GM18517 (cell line): Measurements from ENCODE around the gene TMEM140.

Experiments
- ATAC-seq: cut with Tn5 transposase; IDR thresholded peaks from one replicate; pipeline ENCODE4 v1.9.1; 2021; ENCODE audit warnings: mild to moderate bottlenecking, moderate library complexity; ENCODE audit not compliant: unreplicated experiment

TMEM140 gene

GRCh38 chr7:135192914-135193536, 45.2 kb downstream of the TMEM140 start:
- no peak for ATAC-seq

DNA sequence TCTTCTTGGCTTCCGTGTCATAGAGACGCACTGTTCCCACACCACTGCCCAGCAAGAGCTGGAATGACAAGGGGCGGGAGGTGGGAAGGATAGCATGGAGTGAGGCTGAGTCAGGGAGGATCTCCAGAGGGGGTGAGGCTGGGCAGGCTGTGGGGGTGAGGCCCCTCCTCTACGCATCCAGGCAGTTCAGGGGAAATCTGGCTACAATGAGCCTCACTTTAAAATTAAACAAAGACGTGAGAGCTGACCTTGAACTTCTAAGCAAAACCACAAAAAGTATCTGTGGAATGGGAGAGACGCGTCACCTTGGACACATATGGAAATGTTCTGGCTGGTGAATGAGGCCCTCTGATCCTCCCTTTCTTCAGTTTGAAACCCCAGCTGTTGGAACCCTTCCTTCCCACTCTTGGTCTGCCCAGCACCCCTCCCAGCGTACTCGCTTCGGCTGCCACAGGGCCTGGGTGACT, 45.8 kb downstream of the TMEM140 start:
- ATAC-seq, result no peak

DNA sequence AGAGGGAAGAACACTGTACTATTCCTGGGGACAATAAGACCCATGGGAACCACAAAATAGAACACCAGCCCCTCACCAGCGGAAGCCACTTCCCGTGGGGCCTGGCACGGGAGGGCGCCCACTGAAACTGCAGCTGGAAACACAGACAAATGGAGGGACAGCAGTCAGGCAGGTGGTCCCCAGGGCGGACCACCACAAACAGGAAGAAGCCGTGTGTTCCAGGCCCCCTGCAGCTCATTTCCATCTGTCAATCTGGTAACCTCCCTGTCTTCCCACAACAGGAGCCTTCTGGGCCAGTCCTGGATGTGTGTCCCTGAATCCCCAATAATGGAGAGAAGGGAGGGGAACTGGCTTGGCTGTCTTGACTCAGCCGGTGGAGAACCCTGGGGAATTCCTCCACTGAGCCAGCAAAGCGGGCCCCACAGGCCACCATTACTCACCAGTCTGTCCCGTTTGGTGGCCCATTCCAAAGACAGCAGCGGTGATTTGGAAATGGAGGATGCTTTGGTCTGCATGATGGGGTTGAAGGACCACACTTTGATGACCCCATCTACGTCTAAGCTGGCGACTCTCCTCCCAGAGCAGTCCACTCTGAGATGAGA, 46.7 kb downstream of the TMEM140 start:
- no peak for ATAC-seq

- ATAC-seq, result no peak
These were observed 47.3 kb downstream of the TMEM140 start for GRCh38 chr7:135195156-135195555.

DNA sequence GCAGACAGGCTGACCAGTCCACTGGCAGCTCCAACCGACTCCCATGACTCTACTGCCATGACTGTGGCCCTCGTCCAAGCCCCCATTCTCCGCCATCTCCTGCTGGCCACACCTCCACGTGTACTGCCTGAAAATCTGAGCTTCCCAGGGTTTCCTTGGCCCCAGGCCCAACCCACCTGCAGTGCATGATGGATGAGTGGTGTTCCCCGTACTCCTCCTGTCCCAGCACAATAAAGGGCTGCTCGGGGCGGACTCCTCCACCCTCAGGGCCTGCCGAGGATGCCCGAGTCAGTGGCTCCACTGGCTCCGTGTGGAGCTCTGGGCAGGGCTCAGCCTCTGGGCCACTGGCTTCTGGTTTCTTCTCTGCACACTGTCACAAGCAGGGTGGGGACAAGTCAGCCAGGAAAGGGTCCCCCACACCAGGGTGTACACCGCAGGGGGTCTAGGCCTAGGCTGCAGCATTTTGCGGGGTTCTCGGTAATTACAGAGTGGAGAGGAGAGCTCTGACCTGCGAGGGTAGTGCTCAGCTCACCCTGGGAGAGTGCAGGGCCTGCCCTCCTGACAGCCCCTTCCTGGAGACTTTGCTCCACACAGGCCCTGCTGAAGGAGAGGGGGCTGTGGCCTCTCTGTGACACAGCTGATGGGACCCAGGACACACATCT, 48.2 kb downstream of the TMEM140 start:
- ATAC-seq, result no peak

DNA sequence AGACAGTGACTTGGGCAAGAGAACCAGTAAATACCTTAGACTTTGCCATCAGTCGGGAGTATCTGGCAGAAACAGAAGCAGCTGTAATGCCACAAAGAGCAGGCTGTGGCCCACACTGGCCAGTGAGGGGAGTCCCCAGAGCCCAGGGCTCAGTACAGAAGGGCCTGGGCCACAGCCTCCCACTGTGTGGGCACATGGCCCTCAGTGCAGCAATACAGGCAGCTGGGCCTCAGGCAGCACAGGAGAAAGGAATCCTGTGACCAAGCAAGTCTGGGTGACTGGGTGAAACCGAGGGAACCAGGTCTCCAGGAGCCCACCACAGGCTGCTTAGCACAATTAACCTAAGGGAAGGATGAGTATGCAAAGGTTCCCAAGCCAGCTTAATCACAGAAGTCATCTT, 49.5 kb downstream of the TMEM140 start:
- no peak for ATAC-seq

GRCh38 chr7:135197906-135198655, 50.2 kb downstream of the TMEM140 start:
- ATAC-seq, result no peak

DNA sequence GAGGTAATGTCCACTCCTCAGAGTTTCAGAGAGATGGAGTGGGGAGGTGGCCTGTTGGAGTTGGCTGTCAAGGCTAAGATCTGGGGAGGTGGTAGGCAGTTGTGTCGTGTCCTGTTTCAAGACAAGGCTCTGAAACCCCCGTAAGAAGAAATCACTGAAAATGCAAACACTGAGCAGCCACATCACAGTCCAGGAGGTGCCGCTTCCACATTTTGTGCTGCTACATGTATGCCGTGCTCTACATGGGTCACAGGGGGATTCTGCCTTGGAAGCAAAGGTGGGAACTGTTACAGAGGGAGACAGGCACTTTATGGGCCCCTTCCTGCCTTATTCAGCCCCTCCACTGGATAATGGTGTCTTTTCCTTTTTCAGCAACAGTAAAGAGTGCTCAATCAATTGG, 51.6 kb downstream of the TMEM140 start:
- ATAC-seq, result no peak

DNA sequence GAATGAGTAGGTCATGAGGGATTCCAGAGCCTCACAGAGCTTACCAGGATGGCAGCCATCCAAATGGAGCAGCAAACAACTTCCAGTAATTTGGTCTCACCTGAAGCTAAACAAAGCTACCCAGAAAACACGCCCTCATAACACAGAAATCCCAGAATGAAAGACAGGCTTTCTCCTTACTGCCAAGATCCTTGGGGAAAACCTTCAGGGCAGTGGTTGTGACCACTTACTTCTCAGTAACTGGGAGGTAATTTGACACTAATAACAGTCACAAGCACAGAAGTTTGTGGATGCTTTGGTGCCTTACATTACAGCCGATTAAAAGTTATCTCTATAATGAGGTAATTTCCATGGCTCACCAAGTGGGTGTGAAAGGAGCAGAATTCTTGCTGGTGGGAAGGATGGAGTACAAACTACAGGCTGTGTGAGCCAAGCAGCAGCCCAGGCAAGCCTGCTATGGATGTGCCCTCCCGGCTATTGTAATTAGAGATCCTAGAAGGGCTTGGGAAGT, 53.0 kb downstream of the TMEM140 start:
- no peak for ATAC-seq

- ATAC-seq, result no peak
These were observed 53.5 kb downstream of the TMEM140 start for GRCh38 chr7:135201350-135201749.

GRCh38 chr7:135204341-135204749, 56.5 kb downstream of the TMEM140 start:
- no peak for ATAC-seq

GRCh38 chr7:135204876-135205275, 57.0 kb downstream of the TMEM140 start:
- ATAC-seq, result no peak

GRCh38 chr7:135205850-135206249, 58.0 kb downstream of the TMEM140 start:
- ATAC-seq, result no peak

GRCh38 chr7:135206941-135207391, 59.1 kb downstream of the TMEM140 start:
- ATAC-seq, result peak; percentile 41

DNA sequence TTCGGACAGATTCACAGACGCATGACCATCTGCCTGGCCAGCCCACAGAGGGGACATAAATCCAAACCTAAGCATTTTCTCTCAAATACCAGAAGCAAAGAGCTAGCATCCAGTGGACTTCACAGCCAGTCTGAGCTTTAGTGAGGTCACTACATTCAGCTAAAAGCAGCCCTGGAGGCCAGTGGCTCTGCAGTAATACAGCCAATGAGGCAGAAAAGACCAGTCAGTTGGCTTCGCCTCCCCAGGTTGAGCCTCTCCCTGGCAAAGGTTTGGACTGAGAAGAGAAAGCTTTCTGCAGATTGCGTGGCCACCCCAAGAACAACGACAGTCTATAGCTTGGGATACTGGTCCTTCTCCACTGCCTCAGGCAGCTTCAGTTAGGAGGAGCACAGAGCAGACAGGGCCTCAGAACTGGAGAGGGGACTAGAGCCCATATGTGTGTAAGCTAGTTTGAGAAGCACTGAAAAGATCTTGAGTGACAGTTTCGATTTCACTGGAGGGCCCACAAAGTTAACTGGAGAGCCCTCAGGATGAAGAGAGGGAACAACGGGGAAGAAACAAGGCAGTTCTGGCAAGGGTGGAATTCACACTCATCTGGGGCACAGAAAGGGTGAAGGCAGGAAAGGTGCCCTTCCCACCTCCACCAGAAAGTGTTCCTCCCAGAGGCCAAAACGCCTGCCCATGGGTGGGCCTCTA, 59.7 kb downstream of the TMEM140 start:
- no peak for ATAC-seq

DNA sequence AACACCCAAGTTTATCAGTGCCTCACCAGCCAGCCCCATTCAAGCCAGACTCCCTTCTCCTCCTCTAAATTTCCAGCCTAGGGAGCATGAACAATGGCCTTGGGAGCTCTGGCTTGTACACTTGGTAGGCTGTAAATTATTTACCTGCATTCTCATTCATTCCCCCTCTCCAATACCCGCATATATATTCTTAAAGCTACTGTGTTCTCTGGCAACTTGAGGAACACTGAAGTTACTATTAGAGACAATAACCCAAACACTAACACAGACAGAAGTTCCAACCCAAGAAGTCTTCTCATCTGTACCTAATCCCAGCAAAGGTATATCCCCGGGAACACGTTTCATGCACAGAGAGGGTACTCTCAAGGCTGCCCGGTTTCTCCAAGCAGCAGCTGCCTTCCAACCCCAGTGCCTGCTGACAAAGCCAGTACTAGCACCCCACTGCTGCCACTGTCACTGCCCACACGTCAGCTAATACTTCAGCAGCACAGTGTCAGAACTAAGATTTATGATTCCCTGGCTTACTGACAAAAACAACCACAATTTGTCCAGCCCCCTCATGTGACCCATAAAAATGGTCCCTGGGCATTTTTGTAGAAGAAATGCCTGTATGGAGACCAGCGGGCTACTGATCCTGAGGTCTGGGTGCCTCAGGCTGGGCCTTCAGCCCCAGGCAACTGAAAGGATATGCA, 60.4 kb downstream of the TMEM140 start:
- no peak for ATAC-seq

DNA sequence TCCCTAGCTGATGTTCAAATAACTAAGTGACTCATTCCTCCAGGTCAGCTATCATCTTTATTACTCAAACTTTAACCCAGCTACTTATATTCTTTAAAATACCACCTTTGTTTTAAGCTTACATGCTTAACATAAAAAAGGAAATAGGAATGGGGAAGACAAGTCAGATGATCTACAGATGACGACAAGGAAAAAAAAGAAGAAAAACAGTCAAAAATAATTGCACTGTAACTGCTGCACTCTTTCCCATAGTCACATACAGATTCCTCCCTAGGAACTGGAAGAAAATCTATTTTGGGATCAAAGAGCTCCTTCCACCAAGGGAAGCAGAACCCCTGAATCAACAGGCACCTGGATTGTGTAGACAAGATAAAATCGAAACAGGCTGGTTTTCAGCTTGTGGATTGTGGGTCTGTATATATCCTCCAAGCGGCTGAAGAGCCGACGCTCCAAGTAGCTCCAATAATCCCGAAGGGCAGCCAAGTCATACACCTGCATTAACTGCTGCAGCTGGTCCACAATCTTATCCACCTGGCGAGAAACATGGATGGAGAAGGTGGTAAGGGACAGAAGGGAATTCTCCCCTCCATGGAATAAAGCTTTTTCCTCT, 61.5 kb downstream of the TMEM140 start:
- no peak for ATAC-seq

- ATAC-seq, result no peak
These were observed 63.0 kb downstream of the TMEM140 start for GRCh38 chr7:135210888-135211178.

- peak; percentile 70 for ATAC-seq
These were observed 63.5 kb downstream of the TMEM140 start, which contains the start of gene WDR91 for GRCh38 chr7:135211179-135211945. Gene WDR91, minus strand, starts transcription at chr7:135211526. Its CDS starts 24 bp downstream, at chr7:135211502.
